Suppressor macrophage (primary cell): Measurements from ENCODE around the gene HSPA8.
"Not testable (repeated sequence)": the region's sequence is repeated elsewhere in the genome, so short reads cannot be mapped to it uniquely, and the experiment has no call there.

Source experiments
- DNase-seq, 4 experiments: peaks; one replicate each; pipeline ENCODE4 v3.0.0-alpha.2; 2020 to 2022
- total RNA-seq, 17 experiments: gene quantifications; one replicate each; lab custom pipeline; 2026; ENCODE audit warnings: mixed read lengths in 6 of 17, inconsistent platforms in 3 of 17; lab: John Stamatoyannopoulos, UW

Gene HSPA8
- total RNA-seq = 870 to 2,551 (median 1,839) reads per million in 17 experiments

GRCh38 chr11:123061403-123062157 lies at the start of gene HSPA8:
TSS of gene HSPA8 (minus strand) at chr11:123062136. CDS start at chr11:123061324, 812 bp downstream.
- peak; percentile 53 to 73 (median 64) for DNase-seq

GRCh38 chr11:123111465-123111864 lies 49.5 kb upstream of the HSPA8 start:
- peak; percentile 40 to 80 (median 57) for DNase-seq

GRCh38 chr11:123110397-123110796 lies 48.5 kb upstream of the HSPA8 start:
- no peak for DNase-seq

GRCh38 chr11:123107945-123108495 lies 46.1 kb upstream of the HSPA8 start:
- no peak for DNase-seq

DNA sequence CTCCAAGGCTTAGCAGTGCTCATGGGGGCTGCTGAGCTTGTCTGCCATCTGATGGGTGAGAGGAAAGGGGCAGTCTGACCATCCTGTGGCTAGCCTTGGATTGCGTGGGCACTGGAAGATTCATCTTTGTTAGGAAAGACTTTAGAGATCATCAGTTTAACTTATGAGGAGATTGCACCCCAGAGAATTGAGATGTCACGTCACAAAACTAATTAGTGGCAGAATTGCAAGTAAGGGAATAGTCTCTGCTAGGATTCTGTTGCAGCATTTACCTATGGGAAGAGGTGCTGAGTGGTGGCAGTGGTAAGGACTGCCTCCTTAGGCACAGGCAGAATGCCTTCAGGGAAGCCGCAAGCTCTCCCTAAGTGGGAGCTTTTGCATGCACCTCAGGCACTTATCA lies 42.8 kb upstream of the HSPA8 start:
- DNase-seq = no peak

DNA sequence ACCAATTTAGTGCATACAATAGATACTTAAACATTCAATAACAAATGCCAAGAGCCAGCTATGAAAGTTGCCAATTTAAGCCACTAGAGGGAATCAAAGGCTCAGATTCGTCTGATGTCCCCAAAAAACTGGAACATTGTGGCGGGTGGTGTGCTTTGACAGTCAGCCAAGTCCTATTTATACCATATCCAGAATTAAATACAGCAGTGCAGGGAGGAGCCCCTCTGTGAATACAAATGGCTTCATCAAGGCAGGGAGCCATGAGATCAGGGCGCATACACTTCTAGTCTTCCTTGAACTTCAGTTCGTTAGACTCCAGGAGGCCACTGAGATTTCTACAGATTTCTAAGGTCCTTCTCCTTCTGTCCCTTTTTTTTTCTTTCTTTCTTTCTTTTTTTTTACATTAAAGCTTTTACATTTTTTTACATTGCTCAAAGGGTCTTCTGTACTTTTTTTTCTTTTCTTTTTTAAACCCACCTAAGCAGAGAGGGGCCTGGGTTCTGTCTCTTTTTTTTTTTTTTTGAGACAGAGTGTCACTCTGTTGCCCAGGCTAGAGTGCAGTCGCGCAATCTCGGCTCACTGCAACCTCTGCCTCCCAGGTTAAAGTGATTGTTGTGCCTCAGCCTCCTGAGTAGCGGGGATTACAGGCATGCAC lies 41.5 kb upstream of the HSPA8 start:
- DNase-seq = peak; percentile 64 to 75 (median 68)

DNA sequence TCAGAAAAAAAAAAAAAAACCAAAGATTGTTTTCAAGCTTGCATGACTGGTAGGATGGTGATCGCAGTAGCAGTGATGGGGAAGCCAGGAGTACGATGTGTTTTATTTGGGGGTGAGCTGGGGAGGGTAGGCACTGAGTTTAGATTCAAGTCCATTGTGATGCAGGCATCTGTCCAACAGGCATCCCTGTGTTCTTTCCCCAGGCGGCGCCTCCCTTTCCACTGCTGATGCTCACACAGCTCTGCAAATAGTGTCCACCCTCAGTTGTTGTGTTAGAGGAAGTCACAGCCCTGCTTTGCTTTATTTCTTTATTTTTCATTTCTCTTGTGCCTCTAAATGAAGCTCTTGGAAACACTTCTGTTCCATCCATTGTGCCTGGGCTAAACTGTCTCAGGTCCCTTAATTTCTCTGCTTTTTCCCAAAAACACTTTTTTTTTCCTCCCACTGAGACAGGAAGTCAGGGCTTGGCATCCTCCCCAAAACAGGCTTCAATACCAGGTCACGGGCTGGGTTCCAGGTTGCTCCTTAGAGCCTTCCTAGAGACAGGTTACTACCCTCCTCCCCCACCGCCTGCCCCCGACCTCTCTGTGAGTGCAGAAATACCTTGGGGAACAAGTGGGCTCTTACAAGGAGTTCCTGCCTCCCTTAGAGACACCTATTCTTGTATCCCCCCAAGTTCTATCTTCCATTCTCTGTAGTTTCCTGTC lies 38.6 kb upstream of the HSPA8 start:
- no peak for DNase-seq

- DNase-seq = no peak
These were observed 37.1 kb upstream of the HSPA8 start for GRCh38 chr11:123098990-123099389.

DNA sequence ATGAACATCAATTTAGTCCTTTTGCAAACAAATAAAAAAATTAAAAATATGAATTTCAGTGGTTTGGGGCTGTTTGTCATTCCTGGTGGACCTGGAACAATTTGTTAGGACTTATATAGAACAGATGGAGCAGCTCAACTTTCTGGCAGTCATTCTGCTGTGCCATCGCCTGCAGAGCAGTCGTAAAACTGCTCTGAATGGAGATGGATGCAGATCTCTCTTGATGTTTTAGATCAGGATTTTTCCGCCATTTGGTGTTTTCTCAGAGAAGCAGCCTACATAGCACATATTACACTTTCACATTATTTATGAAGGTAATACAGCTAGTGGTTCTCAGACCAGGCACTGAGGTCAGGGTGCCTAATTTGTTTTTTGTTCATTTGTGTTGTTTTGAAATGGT lies 31.8 kb upstream of the HSPA8 start:
- DNase-seq = no peak

DNA sequence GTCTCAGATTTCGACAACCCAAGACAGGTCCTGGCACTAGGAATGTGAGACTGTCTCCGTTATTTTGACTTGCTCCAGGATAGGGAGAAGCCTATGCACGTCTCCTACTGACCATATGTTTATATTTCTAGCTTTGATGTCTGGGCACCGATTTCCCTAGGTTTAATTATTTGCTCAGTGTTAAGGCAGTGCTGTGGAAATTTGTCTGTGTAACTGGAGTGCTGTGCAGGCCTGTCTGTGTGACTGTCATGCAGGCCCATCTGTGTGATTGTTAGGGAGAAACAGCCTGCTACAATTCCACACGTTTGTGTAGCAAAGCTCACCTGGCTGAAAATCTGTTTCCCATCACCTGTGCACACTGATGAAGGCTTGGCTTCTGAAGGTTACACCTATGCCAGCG lies 29.6 kb upstream of the HSPA8 start:
- DNase-seq = no peak

GRCh38 chr11:123090168-123090567 lies 28.2 kb upstream of the HSPA8 start:
- not testable (repeated sequence) for DNase-seq

DNA sequence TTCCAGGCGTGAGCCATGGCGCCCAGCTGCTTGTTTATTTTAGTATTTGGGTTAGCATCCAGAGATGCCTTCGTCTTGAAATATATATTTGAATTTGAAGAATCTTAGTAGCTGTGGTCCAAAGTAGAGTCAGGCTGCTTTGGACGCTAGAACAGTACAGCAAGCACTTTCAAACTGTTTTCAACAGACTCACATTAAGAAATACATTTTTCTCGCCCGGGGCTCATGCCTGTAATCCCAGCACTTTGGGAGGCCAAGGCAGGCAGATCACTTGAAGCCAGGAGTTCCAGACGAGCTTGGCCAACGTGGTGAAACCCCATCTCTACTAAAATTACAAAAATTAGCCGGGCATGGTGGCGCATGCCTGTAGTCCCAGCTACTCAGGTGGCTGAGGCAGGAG lies 27.0 kb upstream of the HSPA8 start:
- not testable (repeated sequence) for DNase-seq

GRCh38 chr11:123087657-123088056 lies 25.7 kb upstream of the HSPA8 start:
- not testable (repeated sequence) for DNase-seq

- no peak for DNase-seq
These were observed 24.4 kb upstream of the HSPA8 start for GRCh38 chr11:123086305-123086704.

DNA sequence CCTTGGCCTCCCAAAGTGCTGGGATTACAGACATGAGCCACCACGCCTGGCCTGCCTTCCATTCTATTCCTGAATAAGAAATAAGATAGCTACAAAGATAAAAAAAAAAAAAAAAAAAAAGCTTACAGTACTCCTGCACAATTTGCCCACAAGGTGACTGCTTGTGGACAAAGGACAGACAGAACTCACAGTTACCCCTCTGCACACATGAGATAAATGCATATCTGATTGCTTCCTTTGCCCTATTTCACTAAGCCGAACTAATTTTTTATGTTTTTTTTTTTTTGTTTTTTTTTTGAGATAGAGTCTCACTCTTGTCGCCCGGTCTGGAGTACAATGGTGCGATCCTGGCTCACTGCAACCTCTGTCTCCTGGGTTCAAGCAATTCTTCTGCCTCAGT lies 23.6 kb upstream of the HSPA8 start:
- DNase-seq = no peak

- DNase-seq = no peak
These were observed 22.5 kb upstream of the HSPA8 start for GRCh38 chr11:123084454-123084853.

- peak; percentile 85 to 90 (median 87) for DNase-seq
These were observed 21.7 kb upstream of the HSPA8 start for GRCh38 chr11:123083623-123084029.

DNA sequence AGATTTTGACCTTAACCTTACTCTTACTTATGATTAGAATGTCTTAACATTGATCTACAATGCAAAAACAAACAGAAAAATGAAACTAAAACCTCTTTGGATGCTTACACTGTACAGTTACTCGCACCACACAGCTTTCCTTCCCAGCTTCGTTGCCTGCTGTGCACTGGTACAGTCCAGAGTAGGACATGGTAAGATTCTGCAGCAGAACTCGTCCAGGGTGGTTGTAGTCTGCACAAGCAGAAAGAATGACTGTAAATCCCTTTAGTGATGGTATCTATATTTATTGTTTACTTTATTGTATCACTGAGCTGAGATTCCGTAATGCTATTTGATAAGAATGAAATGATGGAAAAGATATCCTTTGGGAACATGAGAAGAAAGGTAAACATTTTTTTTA lies 21.0 kb upstream of the HSPA8 start:
- no peak for DNase-seq

GRCh38 chr11:123080015-123080414 lies 18.1 kb upstream of the HSPA8 start:
- no peak for DNase-seq

DNA sequence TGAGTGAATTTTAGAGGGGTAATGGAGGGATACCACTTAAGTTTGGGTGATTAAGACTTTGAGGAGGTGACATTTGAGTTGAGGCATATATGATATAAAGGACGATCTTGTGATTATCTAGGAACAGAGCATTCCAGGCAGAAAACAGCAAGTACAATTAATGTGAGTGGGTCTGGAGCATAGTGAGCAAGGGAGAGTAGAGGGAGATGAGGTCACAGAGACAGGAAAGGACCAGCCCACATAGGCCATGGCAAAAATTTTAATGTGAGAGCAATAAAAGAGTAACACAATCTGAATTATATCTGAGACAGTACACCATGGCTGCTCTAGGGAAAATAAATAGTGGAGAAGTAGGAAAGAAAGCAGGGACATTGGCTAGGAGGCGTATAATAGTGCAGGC lies 14.5 kb upstream of the HSPA8 start:
- no peak for DNase-seq

DNA sequence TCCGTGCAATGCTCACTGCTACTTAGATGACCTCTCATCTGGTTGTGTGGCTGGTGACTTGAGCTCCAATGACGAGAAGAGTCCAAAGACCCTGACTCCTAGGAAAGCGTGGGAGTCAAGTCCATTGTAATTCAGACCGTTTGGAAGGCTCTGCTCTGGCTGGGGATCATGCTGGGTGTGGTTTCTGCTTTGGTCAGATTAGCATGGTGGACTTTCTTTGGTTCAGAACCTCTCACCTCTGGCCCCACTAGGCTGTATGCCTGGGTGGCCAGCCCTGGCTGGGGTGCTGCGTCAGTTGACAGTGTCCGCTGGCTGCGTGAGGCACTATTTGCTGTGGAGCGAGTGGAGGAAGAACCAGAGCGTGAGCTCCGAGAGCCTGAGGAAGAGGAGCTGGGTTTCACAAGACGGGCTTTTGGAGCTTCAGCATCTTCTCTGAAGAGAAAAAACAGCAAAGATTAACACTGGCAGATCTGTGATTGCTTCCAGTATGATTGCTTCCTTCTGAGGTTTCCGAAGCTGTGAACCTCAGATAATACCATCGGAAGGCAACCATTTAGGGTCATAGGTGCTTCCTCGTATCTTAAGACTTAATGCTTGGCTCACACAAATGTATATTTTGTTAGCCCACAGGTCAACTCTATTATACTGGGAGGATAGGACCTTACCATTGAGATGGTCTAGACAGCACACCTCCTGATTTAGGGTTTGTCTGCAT lies 11.6 kb upstream of the HSPA8 start:
- DNase-seq = no peak

GRCh38 chr11:123072762-123073161 lies 10.8 kb upstream of the HSPA8 start:
- DNase-seq = no peak
